Stimulated activated CD8-positive, alpha-beta memory T cell treated with anti-CD3 and anti-CD28 coated beads, Interleukin-4, amount 100 ng/mL, for 1 hour (primary cell): ENCODE measurements around the gene ATP8B2.
A peak's percentile ranks its signal among the peaks of the same experiment; 100 is the strongest.
"Not testable (repeated sequence)": the region's sequence is repeated elsewhere in the genome, so short reads cannot be mapped to it uniquely, and the experiment has no call there.

Experiments
- DNase-seq, 2 donors: peaks; one replicate each; pipeline ENCODE4 v3.0.0-alpha.2; 2020; ENCODE audit warnings: low read depth in 2 of 2, low spot score in 1 of 2

Gene ATP8B2

GRCh38 chr1:154324669-154325582 is at the start of gene ATP8B2:
Gene ATP8B2 (plus strand): TSS chr1:154325525. CDS start chr1:154328142, 2,617 bp downstream.
- DNase-seq = peak; percentile 56 to 67

GRCh38 chr1:154276797-154277196 is 48.5 kb upstream of the ATP8B2 start:
- DNase-seq = no peak

- not testable (repeated sequence) for DNase-seq
Measured at GRCh38 chr1:154287591-154287990, 37.7 kb upstream of the ATP8B2 start.

GRCh38 chr1:154288661-154289060 is 36.7 kb upstream of the ATP8B2 start:
- DNase-seq = no peak

- no peak for DNase-seq
Measured at GRCh38 chr1:154290921-154291320, 34.4 kb upstream of the ATP8B2 start.

GRCh38 chr1:154295408-154296235 is 29.7 kb upstream of the ATP8B2 start:
- DNase-seq = no peak

- no peak for DNase-seq
Measured at GRCh38 chr1:154301582-154301981, 23.7 kb upstream of the ATP8B2 start.

- no peak for DNase-seq
Measured at GRCh38 chr1:154304664-154305337, 20.5 kb upstream of the ATP8B2 start.

GRCh38 chr1:154306151-154306550 is 19.2 kb upstream of the ATP8B2 start:
- DNase-seq = no peak

- not testable (repeated sequence) for DNase-seq
Measured at GRCh38 chr1:154307670-154308270, 17.6 kb upstream of the ATP8B2 start.

- not testable (repeated sequence) for DNase-seq
Measured at GRCh38 chr1:154309136-154309535, 16.2 kb upstream of the ATP8B2 start.

- not testable (repeated sequence) for DNase-seq
Measured at GRCh38 chr1:154312229-154313065, 12.9 kb upstream of the ATP8B2 start.

- DNase-seq = no peak
Measured at GRCh38 chr1:154313066-154313356, 12.3 kb upstream of the ATP8B2 start.

- DNase-seq = not testable (repeated sequence)
Measured at GRCh38 chr1:154314226-154314625, 11.1 kb upstream of the ATP8B2 start.

- no peak for DNase-seq
Measured at GRCh38 chr1:154316704-154317103, 8.6 kb upstream of the ATP8B2 start.

GRCh38 chr1:154318386-154318785 is 6.9 kb upstream of the ATP8B2 start:
- DNase-seq = no peak

- no peak for DNase-seq
Measured at GRCh38 chr1:154320882-154321608, 4.3 kb upstream of the ATP8B2 start, which contains the start of gene AQP10. Gene AQP10 (plus strand): TSS chr1:154321093. CDS start chr1:154321156, 63 bp downstream.

- DNase-seq = not testable (repeated sequence)
Measured at GRCh38 chr1:154321609-154321934, 3.8 kb upstream of the ATP8B2 start.

GRCh38 chr1:154323493-154323892 is 1.8 kb upstream of the ATP8B2 start:
- DNase-seq = no peak

- DNase-seq = no peak
Measured at GRCh38 chr1:154324241-154324640, 1.1 kb upstream of the ATP8B2 start.
